Liver (tissue), 9 donors: ENCODE data around the gene ASGR2. TPM values are rescaled to one million over a fixed set of nuclear protein-coding genes. Genes with fewer than 3 reads are reported as not detected.

Source experiments
- DNase-seq: peaks from one replicate; pipeline ENCODE4 v3.0.0-alpha.2; 2017; ENCODE audit warnings: low spot score
- H3K27ac ChIP-seq, 2 donors: one replicate each; pipeline ENCODE4 v1.7.0; 2013; ENCODE audit warnings: inconsistent platforms in 2 of 2, low read length in 2 of 2, control low read depth in 1 of 2, low read depth in 1 of 2, mild to moderate bottlenecking in 1 of 2
- H3K27me3 ChIP-seq, 4 donors: one replicate each; pipeline versions ENCODE4 v1.6.1 to v1.7.0; 2013; ENCODE audit warnings: low read length in 3 of 4, inconsistent platforms in 1 of 4, mild to moderate bottlenecking in 1 of 4, moderate library complexity in 1 of 4; ENCODE audit not compliant: control insufficient read depth in 4 of 4, insufficient read depth in 4 of 4
- H3K36me3 ChIP-seq, 4 donors: one replicate each; pipeline versions ENCODE4 v1.6.1 to v1.7.0; 2013; ENCODE audit warnings: low read length in 3 of 4, mild to moderate bottlenecking in 3 of 4, low read depth in 1 of 4, moderate library complexity in 1 of 4; ENCODE audit not compliant: control insufficient read depth in 4 of 4, insufficient read depth in 3 of 4
- H3K4me1 ChIP-seq, 4 donors: one replicate each; pipeline versions ENCODE4 v1.6.1 to v1.7.0; 2013; ENCODE audit warnings: low read length in 3 of 4, mild to moderate bottlenecking in 3 of 4, moderate library complexity in 1 of 4; ENCODE audit not compliant: control insufficient read depth in 4 of 4, insufficient read depth in 4 of 4
- H3K4me3 ChIP-seq, 3 donors: one replicate each; pipeline versions ENCODE4 v1.6.1 to v1.7.0; 2013; ENCODE audit warnings: low read length in 3 of 3, control low read depth in 1 of 3, low read depth in 1 of 3, mild to moderate bottlenecking in 1 of 3
- H3K9ac ChIP-seq, 2 donors: one replicate each; pipeline ENCODE4 v1.7.0; 2013; ENCODE audit warnings: low read length in 2 of 2, mild to moderate bottlenecking in 2 of 2, moderate library complexity in 2 of 2, control low read depth in 1 of 2, low read depth in 1 of 2
- H3K9me3 ChIP-seq, 4 donors: one replicate each; pipeline versions ENCODE4 v1.6.1 to v1.7.0; 2013; ENCODE audit warnings: low read length in 3 of 4; ENCODE audit not compliant: control insufficient read depth in 4 of 4
- ATF3 ChIP-seq: IDR thresholded peaks from 2 replicates; pipeline ENCODE4 v1.6.1; 2016; ENCODE audit warnings: antibody characterized with exemption
- CTCF ChIP-seq: fragments of 150-350 bp; IDR thresholded peaks from 2 replicates; pipeline ENCODE4 v1.5.1; 2017; ENCODE audit warnings: improper control_type of control experiment, low read depth, low read length; ENCODE audit not compliant: missing input control
- EGR1 ChIP-seq, 2 donors: IDR thresholded peaks; 2 replicates each; pipeline ENCODE4 v1.6.1; 2016 to 2018; ENCODE audit warnings: antibody characterized with exemption in 2 of 2, low read depth in 2 of 2
- FOXA1 ChIP-seq: IDR thresholded peaks from 2 replicates; pipeline ENCODE4 v1.6.1; 2016; ENCODE audit warnings: antibody characterized with exemption
- FOXA2 ChIP-seq: IDR thresholded peaks from 2 replicates; pipeline ENCODE4 v1.6.1; 2016; ENCODE audit warnings: antibody characterized with exemption
- GABPA ChIP-seq, 2 donors: IDR thresholded peaks in 1 of 2; conservative IDR thresholded peaks in 1 of 2; 2 replicates each; pipeline ENCODE4 v1.6.1; 2016; ENCODE audit warnings: antibody characterized with exemption in 2 of 2, mild to moderate bottlenecking in 1 of 2, moderate library complexity in 1 of 2
- HNF4A ChIP-seq, 2 donors: conservative IDR thresholded peaks; 2 replicates each; pipeline ENCODE4 v1.6.1; 2016; ENCODE audit warnings: antibody characterized with exemption in 2 of 2, mild to moderate bottlenecking in 2 of 2
- HNF4G ChIP-seq: IDR thresholded peaks from 2 replicates; pipeline ENCODE4 v1.6.1; 2016; ENCODE audit warnings: antibody characterized with exemption
- JUND ChIP-seq, 2 donors: IDR thresholded peaks; 2 replicates each; pipeline ENCODE4 v1.6.1; 2016; ENCODE audit warnings: antibody characterized with exemption in 2 of 2
- MAX ChIP-seq: IDR thresholded peaks from 2 replicates; pipeline ENCODE4 v1.6.1; 2016; ENCODE audit warnings: antibody characterized with exemption
- NR2F2 ChIP-seq: IDR thresholded peaks from 2 replicates; pipeline ENCODE4 v1.6.1; 2016; ENCODE audit warnings: antibody characterized with exemption
- RAD21 ChIP-seq, 2 donors: IDR thresholded peaks; 2 replicates each; pipeline ENCODE4 v1.6.1; 2016; ENCODE audit warnings: antibody characterized with exemption in 2 of 2, mild to moderate bottlenecking in 2 of 2
- REST ChIP-seq: IDR thresholded peaks from 2 replicates; pipeline ENCODE4 v1.6.1; 2016; ENCODE audit warnings: antibody characterized with exemption, mild to moderate bottlenecking
- RXRA ChIP-seq, 2 donors: IDR thresholded peaks; 2 replicates each; pipeline ENCODE4 v1.6.1; 2017 to 2018; ENCODE audit warnings: antibody characterized with exemption in 2 of 2, mild to moderate bottlenecking in 1 of 2
- SP1 ChIP-seq: IDR thresholded peaks from 2 replicates; pipeline ENCODE4 v1.6.1; 2018; ENCODE audit warnings: antibody characterized with exemption, mild to moderate bottlenecking
- TAF1 ChIP-seq: conservative IDR thresholded peaks from 2 replicates; pipeline ENCODE4 v1.6.1; 2016; ENCODE audit warnings: antibody characterized with exemption, mild to moderate bottlenecking
- YY1 ChIP-seq: IDR thresholded peaks from 2 replicates; pipeline ENCODE4 v1.6.1; 2016; ENCODE audit warnings: antibody characterized with exemption, mild to moderate bottlenecking
- ZBTB33 ChIP-seq: IDR thresholded peaks from 2 replicates; pipeline ENCODE4 v1.6.1; 2016; ENCODE audit warnings: antibody characterized with exemption
- WGBS: extraction: QIAGEN DNeasy Blood & Tissue Kit; methylation state at CpG from one replicate; pipeline ENCODE4 v1.1.7; 2013; 5-methylcytosine and 5-hydroxymethylcytosine counted together
- polyA plus RNA-seq, 2 donors: library from polyadenylated mRNA; stranded (reverse) in 1 of 2; unstranded in 1 of 2; fragments of 200-250 nt in 1 of 2; fragments of >200 nt in 1 of 2; fragmentation: Nextera tagmentation in 1 of 2; extraction: Ambion mirVana in 1 of 2; gene quantifications; one replicate each; pipeline versions ENCODE4 v1.2.1 to v1.2.3, GENCODE V29; 2013 to 2015
- total RNA-seq, 2 donors: library from RNA; depleted of rRNA; stranded (reverse); fragments of >200 nt; gene quantifications; one replicate each; pipeline ENCODE4 v1.2.3, GENCODE V29; 2014
- donor health status: healthy.
- donor health status: healthy.
- donor health status: healthy.
- donor health status: healthy.
- donor health status: healthy.

Gene ASGR2
- total and polyA plus RNA-seq, 4 donors, result 188 to 657 (median 493) TPM

- TF ChIP-seq HNF4A (conservative IDR thresholded peaks at IDR 0.05), result no peak
- TF ChIP-seq FOXA2, result no peak
- TF ChIP-seq CTCF, result no peak
- no peak for TF ChIP-seq TAF1
- TF ChIP-seq RAD21 (IDR thresholded peaks at IDR 0.05), result no peak
- TF ChIP-seq RXRA (IDR thresholded peaks at IDR 0.05), result no peak
- TF ChIP-seq ZBTB33, result no peak
- TF ChIP-seq GABPA (IDR thresholded peaks at IDR 0.05 in 1 of 2, conservative IDR thresholded peaks at IDR 0.05 in 1 of 2), result no peak
- TF ChIP-seq HNF4G, result no peak
- TF ChIP-seq SP1, result no peak
- TF ChIP-seq JUND (IDR thresholded peaks at IDR 0.05), result no peak
- no peak for TF ChIP-seq ATF3
- no peak for TF ChIP-seq FOXA1
- no peak for TF ChIP-seq MAX
- TF ChIP-seq EGR1 (IDR thresholded peaks at IDR 0.05; ENCODE audit: low read depth in 2 of 2), result no peak
- TF ChIP-seq YY1, result no peak
- no peak for TF ChIP-seq REST
- TF ChIP-seq NR2F2, result no peak
- Histone ChIP-seq H3K27me3 (no peaks in the 10 kb centered on the region), H3K4me1 (peaks cover 0 to 3% (median 1%) of the 10 kb centered on the region in 4 donors), H3K9me3 (no peaks in the 10 kb centered on the region), H3K9ac (no peak overlapping the region), H3K4me3 (no peak overlapping the region), H3K27ac (no peak overlapping the region), H3K36me3 (no peaks in the 10 kb centered on the region)
- WGBS, result 84% methylated on average over 10 of the region's 10 CpGs
- no peak for DNase-seq
Observed at GRCh38 chr17:7139400-7139799, 24.8 kb upstream of the ASGR2 start.
